ENCODE data around the gene LYPLAL1.

DNA sequence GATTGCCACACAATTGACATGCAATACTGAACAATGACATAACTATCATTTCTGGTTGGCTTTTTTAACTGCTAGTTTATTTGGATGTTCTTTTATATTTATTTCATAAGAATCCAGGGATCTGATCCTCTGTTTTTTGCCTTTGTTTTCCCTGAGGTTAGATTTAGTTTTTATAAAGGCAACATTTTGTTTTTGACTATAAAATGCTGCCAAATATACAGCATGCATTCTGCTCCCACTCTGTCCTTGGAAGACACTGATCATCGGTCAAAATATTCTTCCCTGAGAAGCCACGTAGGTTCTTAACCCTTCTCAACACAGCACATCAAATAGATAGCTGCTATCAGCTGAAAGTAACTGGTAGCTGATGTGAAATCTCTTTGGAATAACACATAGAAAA, 52.5 kb downstream of the LYPLAL1 start:
- TF ChIP-seq EZH2 (IDR thresholded peaks at IDR 0.05; ENCODE audit: insufficient read depth, low read length) = no peak
- TF ChIP-seq, protein P1, sequence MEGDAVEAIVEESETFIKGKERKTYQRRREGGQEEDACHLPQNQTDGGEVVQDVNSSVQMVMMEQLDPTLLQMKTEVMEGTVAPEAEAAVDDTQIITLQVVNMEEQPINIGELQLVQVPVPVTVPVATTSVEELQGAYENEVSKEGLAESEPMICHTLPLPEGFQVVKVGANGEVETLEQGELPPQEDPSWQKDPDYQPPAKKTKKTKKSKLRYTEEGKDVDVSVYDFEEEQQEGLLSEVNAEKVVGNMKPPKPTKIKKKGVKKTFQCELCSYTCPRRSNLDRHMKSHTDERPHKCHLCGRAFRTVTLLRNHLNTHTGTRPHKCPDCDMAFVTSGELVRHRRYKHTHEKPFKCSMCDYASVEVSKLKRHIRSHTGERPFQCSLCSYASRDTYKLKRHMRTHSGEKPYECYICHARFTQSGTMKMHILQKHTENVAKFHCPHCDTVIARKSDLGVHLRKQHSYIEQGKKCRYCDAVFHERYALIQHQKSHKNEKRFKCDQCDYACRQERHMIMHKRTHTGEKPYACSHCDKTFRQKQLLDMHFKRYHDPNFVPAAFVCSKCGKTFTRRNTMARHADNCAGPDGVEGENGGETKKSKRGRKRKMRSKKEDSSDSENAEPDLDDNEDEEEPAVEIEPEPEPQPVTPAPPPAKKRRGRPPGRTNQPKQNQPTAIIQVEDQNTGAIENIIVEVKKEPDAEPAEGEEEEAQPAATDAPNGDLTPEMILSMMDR (IDR thresholded peaks at IDR 0.05; ENCODE audit: insufficient read depth, low read depth, low read length) = no peak

All from astrocyte (in vitro differentiated cells and primary cell).